Karpas-422 (cell line): Measurements from ENCODE around the gene SHH. TPM values are rescaled to one million over a fixed set of nuclear protein-coding genes. Genes with fewer than 3 reads are reported as not detected.

Experiments used
- DNase-seq: peaks from one replicate; pipeline ENCODE4 v3.0.0-alpha.2; 2015
- H2AFZ ChIP-seq: fragments of 200-600 bp; sonication (generic); 2 replicates; pipeline ENCODE4 v1.6.1; 2014; ENCODE audit warnings: antibody characterized with exemption, low read length, mixed read lengths
- H3K27ac ChIP-seq: fragments of 200-600 bp; sonication (generic); 2 replicates; pipeline ENCODE4 v1.5.1; 2014; ENCODE audit warnings: mild to moderate bottlenecking, low read length, moderate library complexity
- H3K27me3 ChIP-seq: fragments of 200-600 bp; sonication (generic); 2 replicates; pipeline ENCODE4 v1.6.1; 2014; ENCODE audit warnings: low read length, mixed read lengths
- H3K36me3 ChIP-seq: fragments of 200-600 bp; sonication (generic); 2 replicates; pipeline ENCODE4 v1.6.1; 2014; ENCODE audit warnings: low read length, mixed read lengths; ENCODE audit not compliant: insufficient read depth
- H3K4me1 ChIP-seq: fragments of 200-600 bp; sonication (generic); 2 replicates; pipeline ENCODE4 v1.6.1; 2014; ENCODE audit warnings: mild to moderate bottlenecking, low read length, mixed read lengths
- H3K4me2 ChIP-seq: fragments of 200-600 bp; sonication (generic); 2 replicates; pipeline ENCODE4 v1.6.1; 2014; ENCODE audit warnings: low read length, low read depth, mild to moderate bottlenecking; ENCODE audit not compliant: poor library complexity, severe bottlenecking
- H3K4me3 ChIP-seq: fragments of 200-600 bp; sonication (generic); 2 replicates; pipeline ENCODE4 v1.5.1; 2014; ENCODE audit warnings: mild to moderate bottlenecking, antibody characterized with exemption, low read length, mixed read lengths
- H3K79me2 ChIP-seq: fragments of 200-600 bp; sonication (generic); 2 replicates; pipeline ENCODE4 v1.6.1; 2014; ENCODE audit warnings: mild to moderate bottlenecking, low read length, mixed read lengths
- H3K9ac ChIP-seq: fragments of 200-600 bp; sonication (generic); 2 replicates; pipeline ENCODE4 v1.6.0; 2014; ENCODE audit warnings: low read length
- H3K9me2 ChIP-seq: fragments of 200-600 bp; sonication (generic), shearing (Covaris generic); replicated peaks from 2 replicates; pipeline ENCODE4 v1.6.0; 2014; ENCODE audit warnings: mild to moderate bottlenecking, low read length, moderate library complexity; ENCODE audit not compliant: insufficient read depth
- H3K9me3 ChIP-seq: fragments of 300-700, 200-600 bp; sonication (generic); 2 replicates; pipeline ENCODE4 v1.6.1; 2014; ENCODE audit warnings: low read length, mixed read lengths
- H4K20me1 ChIP-seq: fragments of 200-600 bp; sonication (generic); 2 replicates; pipeline ENCODE4 v1.6.1; 2014; ENCODE audit warnings: mild to moderate bottlenecking, antibody characterized with exemption, low read length, low read depth; ENCODE audit not compliant: insufficient read depth
- total RNA-seq: library from RNA; depleted of rRNA; stranded (reverse); fragments of >200 nt; shearing (Covaris generic); gene quantifications from 2 replicates; pipeline ENCODE4 v1.2.3, GENCODE V29; 2014; ENCODE audit warnings: low replicate concordance

SHH gene
- total RNA-seq, 1 experiment from 2014 or later, result not detected

DNA sequence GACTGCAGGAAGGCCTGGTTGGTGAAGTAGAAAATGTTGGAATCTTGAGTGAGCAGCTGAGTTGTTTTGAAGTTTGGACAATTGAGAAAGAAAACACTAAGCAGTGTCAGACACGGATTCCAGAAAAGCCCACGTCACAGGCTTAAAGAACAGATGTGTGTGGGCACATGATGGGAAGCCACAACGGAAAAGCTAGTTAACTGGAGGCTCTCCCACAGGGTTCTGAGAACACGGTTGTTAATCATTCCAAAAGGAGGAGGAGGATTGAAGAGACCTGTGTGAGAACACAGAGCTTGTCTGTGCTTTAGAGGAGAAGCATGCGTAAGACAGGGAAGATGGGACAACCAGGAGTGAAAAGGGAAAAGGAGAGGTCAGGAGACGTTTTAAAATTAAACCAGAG lies 42.6 kb downstream of the SHH start:
- Histone ChIP-seq H2AFZ (no peak overlapping the region), H3K9me2 (no peaks in the 10 kb centered on the region), H3K9me3 (no peaks in the 10 kb centered on the region), H3K4me3 (no peak overlapping the region), H3K27ac (no peak overlapping the region), H3K4me2 (no peak overlapping the region), H3K4me1 (no peaks in the 10 kb centered on the region), H3K9ac (no peak overlapping the region), H4K20me1 (0 out of 2 replicates have a peak, but pooled peaks cover 17% of the 10 kb centered on the region), H3K79me2 (peaks cover 18% of the 10 kb centered on the region), H3K36me3 (peaks cover 24% of the 10 kb centered on the region), H3K27me3 (no peaks in the 10 kb centered on the region)
- DNase-seq, result no peak

DNA sequence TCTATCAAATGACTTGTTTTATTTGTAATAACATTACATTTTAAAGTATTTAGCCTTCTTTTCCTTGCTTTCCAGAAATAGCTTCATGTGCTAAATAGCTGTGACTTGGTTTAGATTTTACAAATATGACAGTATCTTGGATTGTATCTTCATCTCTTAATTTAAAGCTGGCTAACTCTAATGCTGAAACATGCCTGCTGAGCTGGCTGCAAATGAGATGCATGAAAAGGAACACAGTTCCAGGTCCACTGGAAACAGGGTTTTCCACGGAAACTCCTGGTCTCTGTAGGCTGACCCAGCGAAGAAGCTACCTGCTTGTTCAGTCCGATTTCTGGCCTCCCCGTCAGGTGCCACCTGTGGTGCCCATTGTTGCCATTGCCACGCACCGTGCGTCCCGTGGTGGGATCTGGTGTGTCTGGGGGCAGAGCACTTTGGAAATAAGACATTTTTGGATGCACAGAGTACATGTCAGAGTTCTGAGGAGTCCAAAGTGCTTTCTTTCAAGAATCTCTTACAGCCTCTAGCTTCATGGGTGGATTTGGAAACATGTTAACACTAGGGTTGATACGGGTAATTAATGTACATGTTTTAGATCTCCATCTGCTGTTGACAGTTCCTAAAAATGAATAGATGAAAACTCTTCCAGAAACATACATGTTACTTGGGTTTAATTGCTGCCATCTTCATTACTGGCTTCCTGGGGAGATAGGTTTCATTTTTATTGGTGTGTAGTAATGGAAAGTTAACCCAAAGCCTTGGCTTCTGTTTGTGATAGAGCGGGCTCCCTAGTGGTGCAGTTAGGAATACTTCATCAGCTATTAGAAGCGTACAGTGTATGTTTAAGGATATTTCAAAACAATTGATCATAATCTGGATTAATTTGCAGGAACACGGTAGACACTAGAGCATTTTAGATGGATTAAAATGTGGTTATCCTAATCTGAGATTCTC lies 45.0 kb downstream of the SHH start:
- no peak overlapping the region for H3K4me3 ChIP-seq

DNA sequence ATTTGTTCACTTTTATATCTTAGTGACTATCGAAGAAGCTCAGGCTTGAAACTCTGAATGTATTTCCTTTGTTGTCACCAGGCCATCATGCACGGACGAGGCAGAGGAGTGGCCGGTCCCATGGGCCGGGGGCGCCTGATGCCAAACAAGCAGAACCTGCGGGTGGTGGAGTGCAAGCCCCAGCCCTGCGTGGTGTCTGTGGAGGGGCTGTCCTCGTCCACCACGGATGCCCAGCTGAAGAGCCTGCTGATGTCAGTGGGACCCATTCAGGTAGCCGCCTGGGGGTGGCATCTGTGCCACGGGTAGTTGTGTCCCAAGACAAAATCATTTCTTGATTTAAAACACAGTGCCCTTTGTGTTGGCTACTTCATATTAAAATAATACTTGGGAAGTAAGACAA lies 45.9 kb downstream of the SHH start:
- Histone ChIP-seq H3K9me3 (no peaks in the 10 kb centered on the region), H3K9me2 (no peaks in the 10 kb centered on the region), H3K4me3 (no peak overlapping the region), H3K9ac (no peak overlapping the region), H3K79me2 (peaks cover 32% of the 10 kb centered on the region), H3K36me3 (peaks cover 15% of the 10 kb centered on the region), H3K27ac (no peak overlapping the region), H3K4me1 (no peaks in the 10 kb centered on the region), H3K27me3 (no peaks in the 10 kb centered on the region), H3K4me2 (no peak overlapping the region), H2AFZ (no peak overlapping the region), H4K20me1 (peaks cover 12% of the 10 kb centered on the region; the same call in 1 of the 2 replicates)
- no peak for DNase-seq

More for the DNA sequence above, 45.0 kb downstream of the SHH start:
- Histone ChIP-seq H3K9me3 (no peaks in the 10 kb centered on the region), H3K36me3 (peaks cover 16% of the 10 kb centered on the region), H3K27ac (no peak overlapping the region), H3K4me1 (no peaks in the 10 kb centered on the region), H2AFZ (no peak overlapping the region), H3K27me3 (no peaks in the 10 kb centered on the region), H3K4me2 (no peak overlapping the region), H3K9ac (no peak overlapping the region), H3K79me2 (peaks cover 24% of the 10 kb centered on the region), H3K9me2 (no peaks in the 10 kb centered on the region), H4K20me1 (0 out of 2 replicates have a peak, but pooled peaks cover 12% of the 10 kb centered on the region)
- no peak for DNase-seq

DNA sequence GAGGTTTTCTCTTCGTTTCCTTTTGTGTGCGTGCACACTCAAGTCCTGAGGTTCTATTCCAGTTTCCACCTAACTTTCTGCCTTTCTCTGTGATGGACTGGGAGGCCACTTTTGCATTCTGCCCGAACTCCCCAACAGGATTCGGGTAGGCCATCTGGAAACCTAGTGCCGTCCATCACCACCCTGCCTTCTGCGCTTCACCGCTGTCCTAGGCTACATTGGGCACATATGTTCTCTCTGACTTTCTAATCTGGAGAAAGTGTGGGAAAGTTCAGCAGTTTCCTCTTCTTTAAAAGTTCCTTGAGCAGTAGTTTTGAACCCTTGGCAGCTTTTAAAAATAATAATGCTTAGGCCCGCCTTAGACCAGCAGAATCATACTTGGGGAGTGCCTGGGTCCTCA lies 46.8 kb downstream of the SHH start:
- Histone ChIP-seq H3K36me3 (peaks cover 12% of the 10 kb centered on the region), H3K4me1 (no peaks in the 10 kb centered on the region), H3K9me2 (no peaks in the 10 kb centered on the region), H3K9me3 (no peaks in the 10 kb centered on the region), H3K27me3 (no peaks in the 10 kb centered on the region), H2AFZ (no peak overlapping the region), H3K4me2 (no peak overlapping the region), H4K20me1 (peaks cover 16% of the 10 kb centered on the region), H3K27ac (no peak overlapping the region), H3K79me2 (peaks cover 39% of the 10 kb centered on the region), H3K9ac (no peak overlapping the region), H3K4me3 (no peak overlapping the region)
- DNase-seq, result no peak

DNA sequence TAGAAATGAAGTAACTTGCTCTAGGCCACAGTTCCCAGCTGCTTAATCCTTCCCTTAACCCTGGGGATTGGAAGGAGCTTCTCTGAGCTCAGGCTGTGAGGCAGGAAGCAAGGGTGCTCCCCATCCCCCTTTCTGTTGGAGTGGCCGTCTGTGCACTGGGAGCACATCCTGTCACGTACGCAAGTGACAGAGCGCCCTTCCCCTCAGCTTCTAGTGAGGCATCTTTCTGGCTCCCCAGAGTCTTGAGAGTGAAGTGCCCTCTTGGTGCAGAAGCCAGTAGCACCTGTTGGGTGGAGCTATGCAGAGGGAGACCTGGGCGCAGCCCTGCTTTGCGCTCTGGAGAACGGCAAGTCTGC lies 47.8 kb downstream of the SHH start:
- no peak overlapping the region for H3K4me2 ChIP-seq
- no peak overlapping the region for H2AFZ ChIP-seq
- no peaks in the 10 kb centered on the region for H3K9me3 ChIP-seq
- peaks cover 15% of the 10 kb centered on the region for H4K20me1 ChIP-seq
- H3K4me3 ChIP-seq, result no peak overlapping the region
- H3K9ac ChIP-seq, result no peak overlapping the region
- no peaks in the 10 kb centered on the region for H3K9me2 ChIP-seq
- peaks cover 15% of the 10 kb centered on the region for H3K36me3 ChIP-seq
- no peak overlapping the region for H3K27ac ChIP-seq
- no peaks in the 10 kb centered on the region for H3K4me1 ChIP-seq
- H3K79me2 ChIP-seq, result peaks cover 44% of the 10 kb centered on the region
- DNase-seq, result no peak
- H3K27me3 ChIP-seq, result no peaks in the 10 kb centered on the region

DNA sequence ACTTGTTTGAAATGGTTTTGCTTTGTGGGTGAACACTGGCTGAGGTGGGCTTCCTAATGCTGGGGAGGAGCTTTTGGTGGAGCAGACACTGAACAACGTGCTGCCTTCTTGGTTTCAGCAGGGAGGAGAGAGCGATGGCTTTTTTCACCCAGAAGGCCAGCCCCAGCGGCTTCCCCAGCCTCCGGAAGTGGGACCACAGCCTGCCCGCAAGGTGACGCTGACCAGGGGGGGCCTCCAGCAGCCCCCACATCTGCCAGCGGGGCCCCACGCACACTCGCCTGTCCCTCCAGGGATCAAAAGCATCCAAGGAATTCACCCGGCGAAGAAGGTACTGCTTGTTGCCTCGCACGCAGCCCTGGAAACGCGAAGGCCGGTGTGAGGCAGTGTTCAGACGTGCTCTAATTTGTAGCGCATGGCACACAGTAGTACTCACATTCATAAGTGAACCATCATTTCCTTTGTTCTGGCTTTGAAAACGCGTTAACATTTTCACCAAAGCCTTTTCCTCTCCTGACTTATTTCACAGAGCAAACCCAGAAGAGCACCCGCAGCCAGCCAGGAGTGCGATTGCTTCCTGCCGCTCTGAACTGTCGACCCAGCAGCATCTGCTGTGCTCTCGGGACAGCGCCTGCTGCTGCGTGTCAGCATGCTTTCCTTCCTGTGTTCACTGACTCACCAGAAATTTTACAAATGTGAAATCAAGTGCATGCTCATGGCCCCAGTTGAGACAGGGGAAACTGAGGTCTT lies 48.4 kb downstream of the SHH start:
- Histone ChIP-seq H3K4me1 (no peaks in the 10 kb centered on the region), H3K4me3 (no peak overlapping the region), H3K9me3 (no peaks in the 10 kb centered on the region), H3K36me3 (peaks cover 10% of the 10 kb centered on the region), H4K20me1 (peaks cover 10% of the 10 kb centered on the region), H3K27me3 (no peaks in the 10 kb centered on the region), H3K4me2 (no peak overlapping the region), H2AFZ (no peak overlapping the region), H3K79me2 (peaks cover 41% of the 10 kb centered on the region), H3K9me2 (no peaks in the 10 kb centered on the region), H3K9ac (no peak overlapping the region), H3K27ac (no peak overlapping the region)
- no peak for DNase-seq

DNA sequence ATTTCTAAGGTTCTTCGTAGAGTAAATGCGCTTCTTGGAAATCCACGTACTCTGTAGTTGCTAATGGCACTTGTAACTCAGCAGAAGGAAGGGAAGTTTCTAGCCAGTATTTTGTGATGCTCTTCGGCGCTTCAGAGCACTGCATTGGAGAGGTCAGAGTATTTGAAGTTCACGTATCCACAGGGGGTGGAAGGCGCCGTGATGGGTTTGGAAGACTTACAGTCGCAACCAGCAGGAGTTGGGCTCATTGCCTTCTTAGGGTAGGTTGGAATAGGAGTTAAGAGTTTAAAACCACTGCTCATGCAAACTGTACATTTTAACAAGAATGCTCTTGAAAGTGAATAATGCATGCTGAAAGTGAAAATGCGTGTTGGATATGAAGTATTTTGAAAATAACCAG lies 49.1 kb downstream of the SHH start:
- H4K20me1 ChIP-seq, result peaks cover 10% of the 10 kb centered on the region
- no peaks in the 10 kb centered on the region for H3K9me2 ChIP-seq
- H3K27ac ChIP-seq, result no peak overlapping the region
- no peak overlapping the region for H3K4me2 ChIP-seq
- H3K9ac ChIP-seq, result no peak overlapping the region
- no peak overlapping the region for H2AFZ ChIP-seq
- DNase-seq, result no peak
- H3K79me2 ChIP-seq, result peaks cover 46% of the 10 kb centered on the region
- no peak overlapping the region for H3K4me3 ChIP-seq
- H3K9me3 ChIP-seq, result no peaks in the 10 kb centered on the region
- H3K4me1 ChIP-seq, result no peaks in the 10 kb centered on the region
- H3K27me3 ChIP-seq, result no peaks in the 10 kb centered on the region
- peaks cover 8% of the 10 kb centered on the region for H3K36me3 ChIP-seq

DNA sequence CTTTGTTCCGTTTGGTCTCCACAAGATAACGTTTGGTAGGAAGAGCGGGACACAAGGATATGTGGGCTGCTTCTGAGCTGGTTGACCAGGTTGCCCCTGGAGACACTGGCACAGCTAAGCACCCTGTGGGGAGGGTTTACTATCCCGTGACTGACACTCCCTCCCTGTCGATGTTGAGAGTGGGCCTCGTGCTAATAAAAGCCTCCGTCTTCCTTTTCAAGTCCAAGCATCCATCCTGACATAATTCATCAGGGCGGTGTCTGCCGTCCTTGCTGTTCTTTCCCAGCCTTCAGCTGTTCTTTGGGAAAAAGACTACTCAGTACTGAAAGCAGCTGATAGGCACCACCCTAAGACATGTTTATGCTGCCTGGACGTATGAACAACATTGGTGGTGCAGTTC lies 49.6 kb downstream of the SHH start:
- no peak overlapping the region for H3K9ac ChIP-seq
- no peaks in the 10 kb centered on the region for H3K4me1 ChIP-seq
- peaks cover 50% of the 10 kb centered on the region for H3K79me2 ChIP-seq
- no peaks in the 10 kb centered on the region for H3K27me3 ChIP-seq
- H4K20me1 ChIP-seq, result peaks cover 9% of the 10 kb centered on the region
- no peaks in the 10 kb centered on the region for H3K9me3 ChIP-seq
- no peak overlapping the region for H3K27ac ChIP-seq
- no peak overlapping the region for H3K4me3 ChIP-seq
- DNase-seq, result no peak
- no peak overlapping the region for H3K4me2 ChIP-seq
- H3K36me3 ChIP-seq, result peaks cover 5% of the 10 kb centered on the region
- no peak overlapping the region for H2AFZ ChIP-seq
- H3K9me2 ChIP-seq, result no peaks in the 10 kb centered on the region
